Liver (tissue), 3 donors: ENCODE results near the gene WDR62.

Source experiments
- CTCF ChIP-seq: fragments of 150-350 bp; IDR thresholded peaks from 2 replicates; pipeline ENCODE4 v1.5.1; 2017; ENCODE audit warnings: improper control_type of control experiment, low read depth, low read length; ENCODE audit not compliant: missing input control
- EGR1 ChIP-seq, 2 donors: IDR thresholded peaks; 2 replicates each; pipeline ENCODE4 v1.6.1; 2016 to 2018; ENCODE audit warnings: antibody characterized with exemption in 2 of 2, low read depth in 2 of 2
- FOXA1 ChIP-seq: IDR thresholded peaks from 2 replicates; pipeline ENCODE4 v1.6.1; 2016; ENCODE audit warnings: antibody characterized with exemption
- GABPA ChIP-seq, 2 donors: IDR thresholded peaks in 1 of 2; conservative IDR thresholded peaks in 1 of 2; 2 replicates each; pipeline ENCODE4 v1.6.1; 2016; ENCODE audit warnings: antibody characterized with exemption in 2 of 2, mild to moderate bottlenecking in 1 of 2, moderate library complexity in 1 of 2
- HNF4A ChIP-seq, 2 donors: conservative IDR thresholded peaks; 2 replicates each; pipeline ENCODE4 v1.6.1; 2016; ENCODE audit warnings: antibody characterized with exemption in 2 of 2, mild to moderate bottlenecking in 2 of 2
- JUND ChIP-seq, 2 donors: IDR thresholded peaks; 2 replicates each; pipeline ENCODE4 v1.6.1; 2016; ENCODE audit warnings: antibody characterized with exemption in 2 of 2
- MAX ChIP-seq: IDR thresholded peaks from 2 replicates; pipeline ENCODE4 v1.6.1; 2016; ENCODE audit warnings: antibody characterized with exemption
- RAD21 ChIP-seq, 2 donors: IDR thresholded peaks; 2 replicates each; pipeline ENCODE4 v1.6.1; 2016; ENCODE audit warnings: antibody characterized with exemption in 2 of 2, mild to moderate bottlenecking in 2 of 2
- REST ChIP-seq: IDR thresholded peaks from 2 replicates; pipeline ENCODE4 v1.6.1; 2016; ENCODE audit warnings: antibody characterized with exemption, mild to moderate bottlenecking
- SP1 ChIP-seq: IDR thresholded peaks from 2 replicates; pipeline ENCODE4 v1.6.1; 2018; ENCODE audit warnings: antibody characterized with exemption, mild to moderate bottlenecking
- TAF1 ChIP-seq: conservative IDR thresholded peaks from 2 replicates; pipeline ENCODE4 v1.6.1; 2016; ENCODE audit warnings: antibody characterized with exemption, mild to moderate bottlenecking
- donor health status: healthy.
- donor health status: healthy.

- TF ChIP-seq CTCF (no peak), TAF1 (no peak), FOXA1 (no peak), RAD21 (IDR thresholded peaks at IDR 0.05) (no peak), MAX (no peak), REST (no peak), EGR1 (IDR thresholded peaks at IDR 0.05; ENCODE audit: low read depth in 2 of 2) (no peak), SP1 (peak; percentile 47), GABPA (IDR thresholded peaks at IDR 0.05 in 1 of 2, conservative IDR thresholded peaks at IDR 0.05 in 1 of 2) (no peak), JUND (IDR thresholded peaks at IDR 0.05) (no peak), HNF4A (conservative IDR thresholded peaks at IDR 0.05) (no peak)
Measured at GRCh38 chr19:36115453-36116343, 61.0 kb downstream of the WDR62 start, which contains the start of gene TBCB.
